ENCODE results near the gene NPC1.
"Not testable (repeated sequence)": the region's sequence is repeated elsewhere in the genome, so short reads cannot be mapped to it uniquely, and the experiment has no call there.

NPC1 gene

GRCh38 chr18:23573626-23574431 is 12.5 kb downstream of the NPC1 start:
- DNase-seq: peak; percentile 54

DNA sequence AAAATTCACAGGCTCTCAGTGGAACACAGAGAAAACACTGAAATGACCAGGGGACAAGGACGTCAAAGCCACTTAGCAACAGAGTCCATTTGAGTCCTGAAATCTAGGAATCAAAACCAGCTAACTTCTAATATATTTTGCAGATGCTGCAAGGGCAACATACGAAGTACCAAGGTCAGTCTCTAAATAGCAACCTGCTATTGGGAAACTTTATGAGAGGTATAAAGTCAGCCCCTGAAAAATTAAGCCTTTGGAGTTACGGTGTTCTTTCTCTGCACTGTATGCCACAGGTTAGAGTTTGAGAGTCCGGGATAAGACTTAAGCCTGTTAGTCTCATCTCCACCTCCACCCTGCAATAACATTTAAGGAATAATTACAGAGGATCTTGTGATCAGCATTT is 13.3 kb downstream of the NPC1 start:
- DNase-seq: no peak

GRCh38 chr18:23572570-23572969 is 13.7 kb downstream of the NPC1 start:
- no peak for DNase-seq

- no peak for DNase-seq
These were observed 14.3 kb downstream of the NPC1 start for GRCh38 chr18:23572012-23572411.

GRCh38 chr18:23570912-23571504 is 15.3 kb downstream of the NPC1 start:
- DNase-seq: no peak

- no peak for DNase-seq
These were observed 16.8 kb downstream of the NPC1 start for GRCh38 chr18:23569299-23570063.

DNA sequence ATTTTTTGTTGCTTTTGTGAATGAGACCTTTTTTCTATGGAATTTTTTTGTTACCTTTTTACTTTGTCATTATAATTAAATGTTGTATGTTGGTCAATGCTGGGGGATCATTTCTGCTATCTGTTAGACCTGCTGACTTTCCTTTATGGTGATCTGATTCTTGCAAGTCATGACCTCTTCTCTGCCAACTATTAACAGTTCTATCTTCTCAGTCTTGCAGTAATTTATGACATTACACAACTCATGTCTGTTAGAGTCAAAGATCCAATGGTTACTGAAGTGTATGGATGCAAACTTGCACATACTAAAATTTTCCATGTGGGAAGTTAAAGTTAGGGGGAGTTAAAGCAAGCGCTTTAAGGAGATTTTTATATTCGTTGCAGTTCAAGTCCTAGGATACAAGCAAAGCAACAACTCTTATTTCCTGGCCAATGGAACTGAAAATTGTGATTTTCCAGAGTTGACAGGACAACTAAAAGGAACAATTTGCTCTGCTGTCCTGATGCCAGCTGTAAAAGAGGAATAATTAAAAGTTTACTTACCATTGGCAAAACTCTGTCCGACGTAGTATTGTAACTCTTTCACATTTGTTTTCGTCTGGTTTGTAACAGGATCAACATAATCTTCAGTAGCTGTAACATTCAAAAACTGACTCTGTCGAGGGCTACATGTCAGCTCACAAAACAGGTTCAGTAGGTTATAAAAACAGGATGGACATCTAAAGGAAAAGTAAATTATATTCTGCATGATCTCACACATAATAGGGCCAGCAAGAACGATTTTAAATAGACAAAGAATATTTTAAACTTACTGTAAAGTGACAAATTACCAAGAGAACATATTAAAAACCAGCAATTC is 17.8 kb downstream of the NPC1 start:
- DNase-seq: no peak

DNA sequence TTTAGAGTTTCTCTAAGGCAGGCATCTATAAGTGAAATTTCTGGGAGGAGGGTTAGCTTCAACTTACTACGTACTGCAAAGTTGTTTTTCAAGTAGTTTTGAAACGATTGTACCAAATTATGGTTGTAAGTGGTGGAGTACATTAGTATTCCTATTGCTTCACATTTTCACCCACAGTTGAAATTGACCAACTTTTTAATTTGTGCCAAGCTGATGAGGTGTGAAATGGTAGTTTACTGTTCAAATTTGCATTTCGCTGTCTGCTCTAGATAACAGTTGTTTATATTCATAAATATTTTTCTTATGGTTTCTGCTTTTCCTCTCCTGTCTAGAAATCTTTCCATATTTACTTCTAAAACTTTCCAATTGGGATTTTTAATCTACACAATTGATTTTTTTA is 18.6 kb downstream of the NPC1 start:
- no peak for DNase-seq

- DNase-seq: no peak
These were observed 20.3 kb downstream of the NPC1 start for GRCh38 chr18:23565916-23566547.

DNA sequence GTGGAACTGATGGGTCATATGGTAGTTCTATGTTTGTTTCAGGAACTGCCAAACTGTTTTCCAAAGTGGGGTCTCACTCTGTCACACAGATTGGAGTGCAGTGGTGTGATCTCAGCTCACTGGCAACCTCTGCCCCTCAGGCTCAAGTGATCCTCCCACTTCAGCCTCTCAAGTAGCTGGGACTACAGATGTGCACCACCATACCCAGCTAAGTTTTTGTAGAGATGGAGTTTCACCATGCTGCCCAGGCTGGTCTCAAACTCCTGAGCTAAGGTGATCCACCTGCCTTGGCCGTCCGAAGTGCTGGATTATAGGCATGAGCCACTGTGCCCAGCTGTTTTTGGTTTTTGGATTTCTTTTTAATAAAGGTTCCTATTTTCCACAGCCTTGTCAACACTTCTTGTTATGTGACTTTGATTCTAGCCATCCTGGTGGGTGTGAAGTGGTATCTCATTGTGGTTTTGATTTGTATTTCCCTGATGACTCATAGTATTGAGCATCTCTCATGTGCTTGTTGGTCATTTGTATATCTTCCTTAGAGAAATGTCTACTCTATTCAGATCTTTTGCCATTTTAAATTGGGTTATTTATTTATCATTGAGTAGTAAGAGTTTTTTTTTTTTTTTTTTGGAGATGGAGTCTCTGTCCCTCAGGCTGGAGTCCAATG is 22.8 kb downstream of the NPC1 start:
- no peak for DNase-seq

DNA sequence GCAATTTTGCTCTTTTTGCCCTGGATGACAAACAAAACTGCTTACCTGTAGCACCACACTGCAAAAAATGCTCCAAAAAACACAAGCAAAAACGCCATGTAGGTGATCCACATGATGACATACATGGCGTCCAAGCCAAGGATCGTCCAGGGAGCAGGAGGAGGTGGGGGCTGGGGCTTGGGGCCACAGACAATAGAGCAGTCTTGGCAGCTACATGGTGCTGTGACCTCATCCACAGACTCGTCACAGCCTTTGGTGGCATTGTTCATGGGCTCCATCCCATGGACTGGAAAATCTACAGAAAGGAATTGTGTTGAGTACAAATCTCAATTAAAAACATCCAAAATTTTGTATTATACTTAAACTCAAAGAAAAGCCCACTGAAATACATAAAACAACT is 26.1 kb downstream of the NPC1 start:
- no peak for DNase-seq

DNA sequence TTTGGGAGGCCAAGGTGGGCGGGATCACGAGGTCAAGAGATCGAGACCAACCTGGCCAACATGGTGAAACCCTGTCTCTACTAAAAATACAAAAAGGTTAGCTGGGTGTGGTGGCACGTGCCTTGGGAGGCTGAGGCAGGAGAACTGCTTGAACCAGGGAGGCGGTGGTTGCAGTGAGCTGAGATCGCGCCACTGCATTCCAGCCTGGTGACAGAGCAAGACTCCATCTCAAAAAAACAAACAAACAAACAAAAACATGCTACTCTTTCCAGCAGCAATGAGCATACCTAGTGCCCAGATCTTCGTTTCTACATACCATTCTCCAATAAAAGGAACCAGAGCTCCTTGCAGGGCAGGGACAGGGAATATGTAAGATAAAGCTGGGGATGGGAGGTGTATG is 28.8 kb downstream of the NPC1 start:
- DNase-seq: not testable (repeated sequence)

DNA sequence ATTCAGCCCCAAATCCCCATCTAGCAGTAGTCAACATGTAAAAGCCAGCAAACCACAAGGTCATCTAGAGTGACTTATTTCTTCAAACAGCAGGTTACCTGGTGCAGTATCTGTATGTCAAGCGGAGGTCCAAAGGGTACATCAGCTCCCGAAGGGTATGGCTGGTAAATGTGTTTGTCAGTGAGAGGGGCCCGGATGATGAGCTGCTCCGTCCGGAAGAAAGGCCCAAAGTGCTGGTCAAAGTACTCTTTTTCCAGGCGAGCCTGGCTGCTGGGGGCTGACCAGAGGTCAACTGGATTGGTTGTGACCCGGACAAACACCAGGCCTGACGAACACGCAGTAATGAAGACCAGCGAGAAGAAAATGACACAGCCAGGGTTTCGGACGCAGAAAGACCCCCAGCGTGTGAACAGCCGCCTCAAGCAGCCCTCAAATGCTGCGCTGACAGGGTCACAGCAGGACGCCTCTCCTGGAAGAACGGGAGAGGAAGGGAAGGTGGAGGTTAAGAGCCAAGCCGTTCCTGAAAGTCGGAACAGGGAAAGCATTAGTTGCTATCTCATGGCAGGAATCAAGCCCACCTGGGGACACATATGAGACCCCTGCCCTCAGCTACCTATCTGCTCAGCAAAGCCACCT is 30.0 kb downstream of the NPC1 start:
- no peak for DNase-seq

DNA sequence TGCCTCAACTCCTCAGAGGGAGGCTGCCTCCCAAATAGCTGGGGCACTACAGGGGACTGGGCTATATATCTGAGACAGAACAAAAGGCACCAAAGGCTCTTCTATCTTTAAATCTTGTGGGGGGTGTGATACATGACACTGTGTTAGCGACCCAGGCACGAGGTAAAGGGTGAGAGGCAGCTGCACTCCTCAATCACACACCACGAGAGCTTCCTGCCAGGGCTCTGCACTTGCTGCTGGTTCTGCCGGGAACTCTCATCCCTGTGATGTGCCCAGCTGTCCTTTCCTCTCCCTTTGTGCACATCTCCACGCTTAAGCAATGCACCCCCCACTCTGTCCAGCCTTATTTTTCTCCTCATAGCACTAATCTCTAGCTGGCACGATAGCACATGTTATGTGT is 32.4 kb downstream of the NPC1 start:
- no peak for DNase-seq

DNA sequence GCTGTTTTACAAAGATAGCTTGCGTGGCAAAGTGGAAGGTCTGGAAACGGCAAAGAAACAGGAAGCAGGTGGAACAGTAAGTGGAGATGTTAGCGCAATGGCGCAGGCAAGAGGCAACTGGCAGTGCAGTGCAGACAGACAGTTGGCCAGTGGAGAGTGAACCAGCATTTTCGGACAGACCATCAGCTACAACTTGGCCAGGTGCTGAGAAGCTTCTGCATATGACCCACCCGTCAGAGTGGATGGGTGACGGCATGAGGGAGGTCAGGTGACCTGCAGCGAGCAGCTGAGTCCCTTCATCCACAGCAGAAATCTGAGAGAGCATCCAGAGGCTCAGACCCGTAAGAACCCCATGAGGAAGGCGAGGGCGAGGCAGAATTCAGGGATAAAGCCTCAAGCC is 33.8 kb downstream of the NPC1 start:
- no peak for DNase-seq

DNA sequence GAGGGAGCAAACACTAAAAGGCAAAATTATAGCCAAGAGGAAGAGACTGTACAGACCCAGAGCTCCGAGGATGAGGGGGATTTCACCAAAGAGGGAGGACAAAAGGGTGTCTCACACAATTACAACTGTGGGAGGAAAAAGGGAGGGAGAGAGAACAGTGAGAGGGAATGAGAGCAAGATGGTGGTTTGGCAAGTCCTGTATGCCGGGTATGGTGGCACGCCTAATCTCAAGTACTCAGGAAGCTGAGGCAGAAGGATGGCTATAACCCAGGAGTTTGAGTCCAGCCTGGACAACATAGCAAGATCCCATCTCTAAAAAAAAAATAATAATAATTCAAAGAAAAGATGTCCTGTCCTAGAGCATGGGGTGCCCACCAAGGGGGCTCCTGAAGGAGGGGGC is 34.3 kb downstream of the NPC1 start:
- no peak for DNase-seq

DNA sequence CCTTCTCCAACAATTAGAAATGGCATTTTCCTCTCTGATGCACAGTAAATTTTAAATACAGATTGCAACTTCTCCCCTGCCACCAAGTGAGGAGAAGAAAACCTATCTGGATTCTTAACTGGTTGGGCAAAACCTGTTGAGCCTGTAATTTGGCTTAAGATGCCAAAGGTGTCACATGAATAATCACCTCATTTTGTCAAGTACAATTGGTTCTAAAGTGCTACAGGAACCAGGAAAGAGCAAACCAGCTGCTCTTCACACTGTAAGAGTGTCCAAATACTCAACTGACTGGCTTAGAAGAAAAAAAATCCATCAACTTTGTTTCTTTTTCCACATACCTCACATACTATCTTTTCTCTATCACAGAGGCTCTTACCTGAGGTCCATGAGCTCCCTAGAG is 35.4 kb downstream of the NPC1 start:
- no peak for DNase-seq

GRCh38 chr18:23548719-23549118 is 37.6 kb downstream of the NPC1 start:
- DNase-seq: no peak

DNA sequence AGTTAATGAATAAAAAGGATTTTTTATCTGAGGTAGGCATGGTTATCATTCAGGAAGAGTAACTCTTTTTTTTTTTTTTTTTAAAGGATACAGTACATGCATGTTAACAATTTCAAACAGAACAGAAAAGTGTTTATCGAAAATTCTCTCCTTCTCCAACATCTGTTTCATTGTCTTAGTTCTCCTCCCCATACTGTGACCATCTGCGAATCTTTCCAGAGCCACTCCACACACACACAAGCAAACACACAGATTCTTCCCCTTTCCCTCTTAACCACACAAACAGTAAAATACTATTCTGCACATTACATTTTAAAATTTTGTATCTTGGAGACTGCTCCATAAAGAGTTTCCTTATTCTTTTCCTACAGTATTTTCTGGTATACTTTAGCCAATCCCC is 38.0 kb downstream of the NPC1 start:
- DNase-seq: no peak

- no peak for DNase-seq
These were observed 38.5 kb downstream of the NPC1 start for GRCh38 chr18:23547846-23548245.

DNA sequence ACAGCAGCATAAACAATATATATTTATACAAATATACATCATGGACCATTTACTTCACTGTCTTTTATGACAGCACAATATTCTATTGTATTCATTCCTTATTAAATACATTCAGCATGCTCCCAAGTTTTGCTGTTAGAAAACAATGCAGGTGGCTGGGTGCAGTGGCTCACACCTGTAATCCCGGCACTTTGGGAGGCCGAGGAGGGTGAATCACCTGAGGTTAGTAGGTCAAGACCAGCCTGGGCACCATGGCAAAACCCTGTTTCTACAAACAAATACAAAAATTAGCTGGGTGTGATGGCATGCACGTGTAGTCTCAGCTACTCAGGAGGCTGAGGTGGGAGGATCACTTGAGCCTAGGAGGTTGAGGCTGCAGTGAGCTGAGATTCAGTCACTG is 39.0 kb downstream of the NPC1 start:
- no peak for DNase-seq

Measured in stimulated activated CD4-positive, alpha-beta T cell treated with anti-CD3 and anti-CD28 coated beads, Interleukin-15, amount 100 ng/mL, for 24 hours (primary cell).